OCI-LY1 (cell line): ENCODE results near the gene PTPRS.

Experiments used
- EZH2 ChIP-seq: fragments of 200-600 bp; sonication (generic), shearing (Covaris generic); IDR thresholded peaks from 2 replicates; pipeline ENCODE4 v1.8.0; 2017; ENCODE audit warnings: borderline replicate concordance, mixed run types, mild to moderate bottlenecking, antibody characterized with exemption, low read length, moderate library complexity, mixed read lengths
- TF ChIP-seq, protein P1 (sequence below): fragments of 200-600 bp; sonication (generic), shearing (Covaris generic); IDR thresholded peaks from 2 replicates; pipeline ENCODE4 v1.5.1; 2017; ENCODE audit warnings: mild to moderate bottlenecking, antibody characterized with exemption, low read length, moderate library complexity, mixed read lengths

DNA sequence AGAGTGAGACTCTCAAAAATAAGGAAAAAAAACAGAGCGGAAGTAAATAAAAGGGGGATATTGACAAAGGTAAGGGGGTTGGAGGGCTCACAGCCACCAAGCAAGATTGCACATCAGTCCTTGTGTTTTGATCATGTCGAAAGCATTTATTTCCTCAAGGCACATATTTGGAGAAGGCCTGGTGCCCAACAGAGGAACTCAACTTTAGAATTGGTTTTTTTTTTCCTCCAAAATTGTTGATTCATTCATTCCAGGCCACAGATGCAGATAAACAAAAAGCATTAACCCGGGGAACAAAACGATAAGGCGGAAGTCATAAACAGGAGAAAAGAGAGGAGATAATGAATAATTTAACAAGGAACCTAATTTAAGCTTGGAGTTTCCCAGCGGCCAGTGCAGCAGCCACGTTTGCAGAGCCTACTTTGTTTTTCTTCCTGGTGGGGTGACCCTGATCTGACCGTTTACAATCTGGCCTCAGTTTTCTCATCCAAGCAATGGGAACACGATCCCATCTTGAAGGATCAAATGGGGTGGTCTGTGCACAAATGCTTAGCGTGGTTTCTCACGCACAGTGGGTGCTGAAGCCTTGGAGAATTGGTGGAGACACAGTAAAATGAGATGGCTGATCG, 2.1 kb upstream of the PTPRS start:
- TF ChIP-seq, protein P1, sequence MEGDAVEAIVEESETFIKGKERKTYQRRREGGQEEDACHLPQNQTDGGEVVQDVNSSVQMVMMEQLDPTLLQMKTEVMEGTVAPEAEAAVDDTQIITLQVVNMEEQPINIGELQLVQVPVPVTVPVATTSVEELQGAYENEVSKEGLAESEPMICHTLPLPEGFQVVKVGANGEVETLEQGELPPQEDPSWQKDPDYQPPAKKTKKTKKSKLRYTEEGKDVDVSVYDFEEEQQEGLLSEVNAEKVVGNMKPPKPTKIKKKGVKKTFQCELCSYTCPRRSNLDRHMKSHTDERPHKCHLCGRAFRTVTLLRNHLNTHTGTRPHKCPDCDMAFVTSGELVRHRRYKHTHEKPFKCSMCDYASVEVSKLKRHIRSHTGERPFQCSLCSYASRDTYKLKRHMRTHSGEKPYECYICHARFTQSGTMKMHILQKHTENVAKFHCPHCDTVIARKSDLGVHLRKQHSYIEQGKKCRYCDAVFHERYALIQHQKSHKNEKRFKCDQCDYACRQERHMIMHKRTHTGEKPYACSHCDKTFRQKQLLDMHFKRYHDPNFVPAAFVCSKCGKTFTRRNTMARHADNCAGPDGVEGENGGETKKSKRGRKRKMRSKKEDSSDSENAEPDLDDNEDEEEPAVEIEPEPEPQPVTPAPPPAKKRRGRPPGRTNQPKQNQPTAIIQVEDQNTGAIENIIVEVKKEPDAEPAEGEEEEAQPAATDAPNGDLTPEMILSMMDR, result no peak
- TF ChIP-seq EZH2, result no peak
